Naive thymus-derived CD8-positive, alpha-beta T cell (primary cell): ENCODE results near the gene MRPL39. TPM values are rescaled to one million over a fixed set of nuclear protein-coding genes. Genes with fewer than 3 reads are reported as not detected.
"Not testable (repeated sequence)": the region's sequence is repeated elsewhere in the genome, so short reads cannot be mapped to it uniquely, and the experiment has no call there.

ENCODE experiments used
- ATAC-seq, 2 donors: fragments of 150-1000 bp; cut with Tn5 transposase in 1 of 2; sonication (Bioruptor Pico), chemical (Tn5 transposase) in 1 of 2; 1 replicate in 1 of 2; 2 replicates in 1 of 2; pipeline ENCODE4 v1.10.0; 2021; ENCODE audit warnings: mild to moderate bottlenecking in 2 of 2, moderate library complexity in 2 of 2
- POLR2A ChIA-PET: fragments of 350-600 bp; sonication (Branson Sonifier 250); formaldehyde crosslinking; loops from one replicate; lab custom pipeline; 2021; ENCODE audit warnings: antibody characterized with exemption; lab: Charles Lee
- DNase-seq, 10 donors: peaks; one replicate each; pipeline versions ENCODE4 v3.0.0 to v3.0.0-alpha.2; 2020 to 2022
- H3K27ac Mint-ChIP-seq, 10 donors: one replicate each; pipeline ENCODE4 v1.8.0; 2020 to 2022; ENCODE audit warnings: mild to moderate bottlenecking in 10 of 10, mixed read lengths in 10 of 10, moderate library complexity in 4 of 10, inconsistent platforms in 1 of 10
- H3K27me3 Mint-ChIP-seq, 5 donors: one replicate each; pipeline ENCODE4 v1.8.0; 2021 to 2022; ENCODE audit warnings: mixed read lengths in 5 of 5
- H3K36me3 Mint-ChIP-seq, 3 donors: one replicate each; pipeline ENCODE4 v1.8.0; 2020 to 2022; ENCODE audit warnings: mixed read lengths in 3 of 3, mild to moderate bottlenecking in 2 of 3, inconsistent platforms in 1 of 3
- H3K4me1 Mint-ChIP-seq, 4 donors: one replicate each; pipeline ENCODE4 v1.8.0; 2021 to 2022; ENCODE audit warnings: mixed read lengths in 4 of 4
- H3K4me3 Mint-ChIP-seq, 10 donors: one replicate each; pipeline ENCODE4 v1.8.0; 2020 to 2022; ENCODE audit warnings: mild to moderate bottlenecking in 10 of 10, mixed read lengths in 10 of 10, moderate library complexity in 6 of 10, inconsistent platforms in 1 of 10
- H3K9me3 Mint-ChIP-seq, 9 donors: one replicate each; pipeline ENCODE4 v1.8.0; 2020 to 2022; ENCODE audit warnings: mixed read lengths in 9 of 9, mild to moderate bottlenecking in 3 of 9, inconsistent platforms in 1 of 9, moderate library complexity in 1 of 9
- polyA plus RNA-seq, 3 donors: library from polyadenylated mRNA; unstranded; fragments of 300-500 nt; fragmentation: Illumina TruSeq; gene quantifications; one replicate each; pipeline ENCODE4 v1.2.3, GENCODE V29; 2021
- total RNA-seq, 8 experiments: library from RNA in 2 of 8; stranded (reverse) in 2 of 8; gene quantifications; one replicate each; pipeline ENCODE4 v1.2.3 and lab custom pipeline; 2021 to 2026

The MRPL39 gene
- total and polyA plus RNA-seq, 5 experiments from 2014 or later, result 21.7 to 41.1 (median 29.6) TPM

DNA sequence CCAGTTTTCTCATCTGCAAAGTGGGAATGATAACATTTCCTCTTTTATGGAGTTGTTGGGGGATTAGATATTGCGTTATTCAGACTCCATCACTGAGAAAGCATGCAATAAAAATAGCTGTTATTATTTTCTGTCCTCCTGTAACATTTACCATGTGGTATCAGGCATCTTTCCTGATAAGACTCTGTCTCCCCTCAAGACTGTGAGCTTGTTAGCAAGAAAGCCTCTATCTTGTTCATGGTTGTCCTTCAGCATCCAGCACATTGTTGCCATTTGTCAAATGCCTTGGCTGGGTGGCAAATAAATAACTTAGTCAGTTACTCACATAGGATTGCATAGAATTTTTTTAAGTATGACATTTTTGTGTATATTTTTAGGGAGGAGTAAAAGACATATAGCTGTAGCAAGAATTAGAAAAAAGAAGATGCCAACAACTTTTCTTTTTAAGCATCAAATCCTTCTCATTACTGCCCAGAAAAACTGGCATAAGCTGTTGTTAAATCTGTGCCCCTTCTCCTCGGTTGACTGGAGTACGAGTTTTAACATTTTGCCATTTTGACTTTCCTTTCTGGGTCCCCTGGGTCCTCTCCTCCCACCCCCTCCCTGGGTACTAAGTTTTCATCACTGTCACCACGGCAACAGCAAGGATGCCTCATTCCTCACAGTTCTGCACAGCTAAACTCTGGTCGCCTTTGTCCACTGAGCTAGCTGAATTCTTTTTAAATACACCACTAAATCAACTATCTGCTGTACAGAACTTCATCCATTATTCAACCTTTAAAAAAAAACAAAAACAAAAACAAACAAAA is 30.8 kb upstream of the MRPL39 start:
- Mint-ChIP-seq H3K9me3 (no peaks in the 10 kb centered on the region), H3K4me3 (peak overlapping the region in 8 of 10 donors; percentile 11 to 89 (median 82)), H3K27me3 (peaks cover 32 to 57% (median 38%) of the 10 kb centered on the region in 5 donors), H3K4me1 (peaks cover 7 to 20% (median 18%) of the 10 kb centered on the region in 4 donors), H3K36me3 (no peaks in the 10 kb centered on the region), H3K27ac (no peak overlapping the region)
- POLR2A ChIA-PET, result no interaction called here
- DNase-seq, result no peak
- ATAC-seq, result no peak

DNA sequence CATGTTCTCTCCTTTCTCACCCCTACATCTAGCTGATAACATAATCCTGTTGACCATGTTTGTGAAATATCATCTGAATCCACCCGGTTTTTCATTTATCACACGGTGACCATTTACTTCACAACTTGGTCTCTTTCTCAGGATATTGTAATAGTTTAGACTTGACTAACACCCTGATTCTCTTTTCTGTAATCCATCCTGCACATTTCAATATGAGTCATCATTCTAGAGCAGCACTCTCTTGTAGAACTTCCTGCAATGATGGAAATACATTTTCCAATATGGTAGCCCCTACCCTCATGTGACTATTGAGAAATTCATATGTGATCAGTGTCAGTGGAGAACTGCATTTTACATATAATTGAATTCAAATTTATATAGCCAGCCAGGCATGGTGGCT is 29.4 kb upstream of the MRPL39 start:
- peaks cover 32 to 57% (median 38%) of the 10 kb centered on the region in 5 donors for H3K27me3 Mint-ChIP-seq
- no peaks in the 10 kb centered on the region for H3K36me3 Mint-ChIP-seq
- POLR2A ChIA-PET, result no interaction called here
- no peak overlapping the region for H3K4me3 Mint-ChIP-seq
- no peak for DNase-seq
- no peaks in the 10 kb centered on the region for H3K9me3 Mint-ChIP-seq
- peaks cover 7 to 20% (median 18%) of the 10 kb centered on the region in 4 donors for H3K4me1 Mint-ChIP-seq
- ATAC-seq, result no peak
- H3K27ac Mint-ChIP-seq, result no peak overlapping the region

DNA sequence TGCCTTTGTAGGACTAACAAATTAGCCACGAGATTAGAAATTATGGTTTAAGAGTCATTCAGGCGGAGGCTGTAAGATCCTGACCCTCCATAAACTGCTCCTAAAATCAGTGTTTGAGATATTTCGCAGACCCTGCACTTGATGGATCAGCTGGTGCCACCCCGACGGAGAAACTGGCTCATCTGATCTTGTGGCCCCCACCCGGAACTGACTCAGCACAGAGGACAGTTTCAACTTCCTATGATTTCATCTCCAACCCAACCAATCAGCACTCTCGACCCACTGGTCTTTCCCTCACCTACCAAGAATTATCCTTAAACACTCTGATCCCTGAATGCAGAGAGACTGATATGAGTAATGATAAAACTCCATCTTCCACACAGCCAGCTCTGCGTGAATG is 28.0 kb upstream of the MRPL39 start:
- no peak for DNase-seq
- Mint-ChIP-seq H3K27ac (no peak overlapping the region), H3K9me3 (no peaks in the 10 kb centered on the region), H3K4me1 (peaks cover 4 to 13% (median 13%) of the 10 kb centered on the region in 4 donors), H3K4me3 (no peak overlapping the region), H3K27me3 (peaks cover 27 to 49% (median 33%) of the 10 kb centered on the region in 5 donors), H3K36me3 (no peaks in the 10 kb centered on the region)
- POLR2A ChIA-PET, result no interaction called here
- ATAC-seq, result no peak

DNA sequence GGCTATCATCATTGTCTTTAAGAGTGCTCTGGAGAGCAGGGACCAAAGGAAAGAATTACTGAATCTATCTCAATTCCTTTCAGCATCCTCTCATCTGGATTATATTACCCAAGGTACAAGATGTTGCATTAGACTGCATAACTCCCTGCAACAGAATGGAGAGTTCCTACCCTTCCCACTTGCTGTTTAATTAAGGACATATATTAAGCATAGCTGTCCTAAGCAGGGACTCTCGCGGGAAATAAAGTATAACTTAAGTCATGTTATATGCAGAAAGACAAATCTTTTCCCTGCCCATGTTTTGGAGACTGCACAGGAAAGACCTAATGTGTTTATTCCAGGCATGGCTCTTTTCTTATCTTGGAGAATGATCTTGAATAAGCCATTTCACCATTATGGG is 25.0 kb upstream of the MRPL39 start:
- ATAC-seq (no peak), DNase-seq (no peak)
- no peak overlapping the region for H3K27ac Mint-ChIP-seq
- no peaks in the 10 kb centered on the region for H3K36me3 Mint-ChIP-seq
- no peaks in the 10 kb centered on the region for H3K4me1 Mint-ChIP-seq
- peaks cover 17 to 31% (median 20%) of the 10 kb centered on the region in 5 donors for H3K27me3 Mint-ChIP-seq
- H3K4me3 Mint-ChIP-seq, result no peak overlapping the region
- H3K9me3 Mint-ChIP-seq, result no peaks in the 10 kb centered on the region
- POLR2A ChIA-PET, result no interaction called here

GRCh38 chr21:25626757-25627156 is 19.5 kb upstream of the MRPL39 start:
- no peak for ATAC-seq

DNA sequence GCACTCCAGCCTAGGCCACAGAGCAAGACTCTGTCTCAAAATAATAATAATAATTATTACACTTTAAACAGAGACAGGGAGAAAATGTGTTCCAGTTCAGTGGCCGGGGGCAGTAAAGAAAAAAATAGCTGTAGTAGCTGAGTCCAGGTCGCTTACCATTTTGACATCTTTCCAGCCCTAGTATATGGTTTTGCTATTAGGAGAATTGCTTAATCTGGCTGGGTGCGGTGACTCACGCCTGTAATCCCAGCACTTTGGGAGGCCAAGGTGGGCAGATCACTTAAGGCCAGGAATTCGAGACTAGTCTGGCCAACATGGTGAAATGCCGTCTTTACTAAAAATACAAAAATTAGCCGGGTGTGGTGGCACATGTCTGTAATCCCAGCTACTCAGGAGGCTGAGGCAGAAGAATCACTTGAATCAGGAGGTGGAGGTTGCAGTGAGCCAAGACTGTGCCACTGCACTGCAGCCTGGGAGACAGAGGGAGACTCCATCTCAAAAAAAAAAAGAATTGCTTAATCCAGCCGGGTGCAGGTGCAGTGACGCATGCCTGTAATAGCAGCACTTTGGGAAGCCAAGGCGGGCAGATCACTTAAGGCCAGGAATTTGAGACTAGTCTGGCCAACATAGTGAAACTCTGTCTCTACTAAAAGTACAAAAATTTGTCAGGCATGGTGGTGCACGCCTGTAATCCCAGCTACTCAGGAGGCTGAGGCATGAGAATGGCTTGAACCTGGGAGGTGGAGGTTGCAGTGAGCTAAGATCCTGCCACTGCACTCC is 18.7 kb upstream of the MRPL39 start:
- not testable (repeated sequence) for H3K9me3 Mint-ChIP-seq, ATAC-seq

More at GRCh38 chr21:25626757-25627156, 19.5 kb upstream of the MRPL39 start:
- H3K27me3 Mint-ChIP-seq, result peaks cover 0 to 1% (median 0%) of the 10 kb centered on the region in 5 donors
- no peaks in the 10 kb centered on the region for H3K4me1 Mint-ChIP-seq
- H3K27ac Mint-ChIP-seq, result no peak overlapping the region
- DNase-seq, result no peak
- no peaks in the 10 kb centered on the region for H3K9me3 Mint-ChIP-seq
- no peak overlapping the region for H3K4me3 Mint-ChIP-seq
- POLR2A ChIA-PET, result no interaction called here
- no peaks in the 10 kb centered on the region for H3K36me3 Mint-ChIP-seq

GRCh38 chr21:25625036-25625435 is 17.8 kb upstream of the MRPL39 start:
- H3K9me3 Mint-ChIP-seq, result no peaks in the 10 kb centered on the region
- H3K4me1 Mint-ChIP-seq, result no peaks in the 10 kb centered on the region
- peaks cover 0 to 3% (median under 1%) of the 10 kb centered on the region in 5 donors for H3K27me3 Mint-ChIP-seq
- H3K4me3 Mint-ChIP-seq, result no peak overlapping the region
- H3K27ac Mint-ChIP-seq, result no peak overlapping the region
- DNase-seq (no peak), ATAC-seq (no peak)
- POLR2A ChIA-PET, result no interaction called here
- no peaks in the 10 kb centered on the region for H3K36me3 Mint-ChIP-seq

More for the DNA sequence above, 18.7 kb upstream of the MRPL39 start:
- DNase-seq, H3K27ac Mint-ChIP-seq, H3K27me3 Mint-ChIP-seq, H3K4me3 Mint-ChIP-seq, H3K4me1 Mint-ChIP-seq, POLR2A ChIA-PET, H3K36me3 Mint-ChIP-seq: not testable (repeated sequence)

GRCh38 chr21:25624511-25624910 is 17.2 kb upstream of the MRPL39 start:
- H3K9me3 Mint-ChIP-seq, result no peaks in the 10 kb centered on the region
- no peaks in the 10 kb centered on the region for H3K36me3 Mint-ChIP-seq
- POLR2A ChIA-PET, result no interaction called here
- no peaks in the 10 kb centered on the region for H3K4me1 Mint-ChIP-seq
- ATAC-seq (no peak), DNase-seq (no peak)
- H3K4me3 Mint-ChIP-seq, result no peak overlapping the region
- H3K27ac Mint-ChIP-seq, result no peak overlapping the region
- H3K27me3 Mint-ChIP-seq, result peaks cover 0 to 3% (median 0%) of the 10 kb centered on the region in 5 donors

GRCh38 chr21:25619198-25619597 is 11.9 kb upstream of the MRPL39 start:
- DNase-seq, result no peak
- no peak for ATAC-seq
- H3K36me3 Mint-ChIP-seq, result no peaks in the 10 kb centered on the region
- POLR2A ChIA-PET, result no interaction called here
- H3K27me3 Mint-ChIP-seq, result peaks cover 0 to 3% (median 0%) of the 10 kb centered on the region in 5 donors
- H3K9me3 Mint-ChIP-seq, result no peaks in the 10 kb centered on the region
- no peak overlapping the region for H3K4me3 Mint-ChIP-seq
- no peak overlapping the region for H3K27ac Mint-ChIP-seq
- no peaks in the 10 kb centered on the region for H3K4me1 Mint-ChIP-seq

- no peaks in the 10 kb centered on the region for H3K36me3 Mint-ChIP-seq
- POLR2A ChIA-PET, result no interaction called here
Observed at GRCh38 chr21:25615880-25616279, 8.6 kb upstream of the MRPL39 start.

GRCh38 chr21:25614441-25614840 is 7.2 kb upstream of the MRPL39 start:
- POLR2A ChIA-PET, result no interaction called here
- ATAC-seq (no peak), DNase-seq (no peak)
- no peaks in the 10 kb centered on the region for H3K9me3 Mint-ChIP-seq
- no peak overlapping the region for H3K27ac Mint-ChIP-seq
- H3K27me3 Mint-ChIP-seq, result no peaks in the 10 kb centered on the region
- H3K4me3 Mint-ChIP-seq, result no peak overlapping the region
- no peaks in the 10 kb centered on the region for H3K36me3 Mint-ChIP-seq
- no peaks in the 10 kb centered on the region for H3K4me1 Mint-ChIP-seq

More at GRCh38 chr21:25615880-25616279, 8.6 kb upstream of the MRPL39 start:
- no peaks in the 10 kb centered on the region for H3K27me3 Mint-ChIP-seq
- H3K27ac Mint-ChIP-seq, result no peak overlapping the region
- H3K4me3 Mint-ChIP-seq, result no peak overlapping the region
- H3K9me3 Mint-ChIP-seq, result no peaks in the 10 kb centered on the region
- ATAC-seq, result no peak
- no peaks in the 10 kb centered on the region for H3K4me1 Mint-ChIP-seq
- no peak for DNase-seq

DNA sequence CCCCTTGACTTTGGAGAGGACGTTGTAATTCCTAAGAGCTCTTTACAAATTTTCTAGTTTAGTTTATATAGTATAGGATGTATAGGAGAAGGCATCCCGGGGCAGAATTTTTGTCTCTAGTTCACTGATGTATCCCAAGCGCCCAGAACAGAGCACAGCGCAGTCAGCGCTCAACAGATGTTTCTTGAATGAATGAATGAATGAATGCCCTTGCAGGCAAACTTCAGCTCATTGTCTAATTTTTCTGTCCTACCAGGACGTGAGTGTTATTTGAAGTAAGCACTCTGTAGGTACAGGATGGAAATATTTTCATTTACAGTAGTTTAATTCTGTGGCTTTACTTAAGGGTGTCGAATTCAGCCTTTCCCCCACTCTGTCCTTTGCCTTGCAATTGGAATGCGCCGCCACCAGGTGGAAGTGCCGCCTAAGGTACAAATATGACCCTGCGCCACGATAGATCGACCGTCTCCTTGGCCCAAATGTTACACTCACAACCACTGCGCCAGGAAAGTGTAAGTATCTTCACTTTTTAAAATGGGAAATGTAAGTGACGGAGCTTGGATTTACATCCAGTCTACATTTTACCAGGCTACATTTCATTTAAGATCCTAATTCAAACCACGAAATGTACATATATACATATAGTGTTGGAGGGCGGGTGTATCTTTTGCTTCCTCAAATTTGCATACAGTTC is 910 bp upstream of the MRPL39 start:
- Mint-ChIP-seq H3K4me1 (peaks cover 17 to 43% (median 38%) of the 10 kb centered on the region in 4 donors), H3K9me3 (no peaks in the 10 kb centered on the region), H3K27ac (peak overlapping the region; percentile 55 to 100 (median 86)), H3K27me3 (no peaks in the 10 kb centered on the region), H3K36me3 (peaks cover 0 to 20% (median 0%) of the 10 kb centered on the region in 3 donors), H3K4me3 (peak overlapping the region; percentile 93 to 100 (median 100))
- POLR2A ChIA-PET, result interaction anchor here (0.6 to 4.7 kb wide), 6 partner anchors 10 to 134 kb away, joined by 3 to 38 read pairs (median 4); partner anchors contain the start of genes ATP5PF and GABPA
- peak; percentile 75 to 76 for ATAC-seq
- peak; percentile 59 to 89 (median 74) for DNase-seq
